KG1 (cell line): Measurements from ENCODE around the gene MIPEP.
"Not testable (repeated sequence)": the region's sequence is repeated elsewhere in the genome, so short reads cannot be mapped to it uniquely, and the experiment has no call there.

Experiments used
- DNase-seq: peaks from one replicate; lab custom pipeline; 2025; lab: John Stamatoyannopoulos, UW

MIPEP gene

GRCh38 chr13:23776698-23777574 is 112.3 kb downstream of the MIPEP start:
- DNase-seq: no peak

DNA sequence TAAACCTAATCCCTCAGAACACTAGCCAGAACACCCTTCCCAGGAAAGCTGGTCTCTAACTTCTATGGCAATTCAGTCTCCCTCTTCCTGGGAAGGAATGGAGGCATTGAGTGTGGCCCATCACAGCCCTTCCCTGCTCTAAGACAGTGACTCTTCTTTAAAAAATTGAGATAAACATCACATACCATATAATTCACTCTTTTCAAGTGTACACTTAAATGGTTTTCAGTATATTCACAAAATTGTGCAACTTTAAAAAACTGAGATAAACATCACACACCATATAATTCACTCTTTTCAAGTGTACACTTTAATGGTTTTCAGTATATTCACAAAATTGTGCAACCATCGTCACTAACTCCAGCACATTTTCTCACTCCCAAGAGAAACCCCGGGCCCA is 116.5 kb downstream of the MIPEP start:
- no peak for DNase-seq

GRCh38 chr13:23771956-23772355 is 117.2 kb downstream of the MIPEP start:
- DNase-seq: no peak

DNA sequence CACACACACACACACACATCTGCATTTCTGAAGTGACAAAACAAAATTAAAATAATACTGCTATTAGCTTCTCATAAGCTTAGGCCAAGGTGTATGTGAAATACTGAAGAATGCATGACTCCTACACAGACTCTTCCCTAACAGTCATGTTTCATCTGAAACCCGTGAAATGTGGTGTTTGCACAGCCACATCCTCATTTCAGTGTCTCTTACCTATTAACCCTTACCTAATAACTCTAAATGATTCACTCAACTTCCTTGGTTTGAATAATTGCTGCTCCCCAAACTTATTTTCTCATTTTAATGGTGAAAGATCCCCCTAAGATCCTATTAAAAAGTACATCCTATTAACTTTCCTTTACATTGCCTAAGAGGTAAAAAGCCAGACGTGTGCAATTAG is 117.6 kb downstream of the MIPEP start:
- no peak for DNase-seq

- DNase-seq: no peak
Measured at GRCh38 chr13:23770973-23771372, 118.2 kb downstream of the MIPEP start.

DNA sequence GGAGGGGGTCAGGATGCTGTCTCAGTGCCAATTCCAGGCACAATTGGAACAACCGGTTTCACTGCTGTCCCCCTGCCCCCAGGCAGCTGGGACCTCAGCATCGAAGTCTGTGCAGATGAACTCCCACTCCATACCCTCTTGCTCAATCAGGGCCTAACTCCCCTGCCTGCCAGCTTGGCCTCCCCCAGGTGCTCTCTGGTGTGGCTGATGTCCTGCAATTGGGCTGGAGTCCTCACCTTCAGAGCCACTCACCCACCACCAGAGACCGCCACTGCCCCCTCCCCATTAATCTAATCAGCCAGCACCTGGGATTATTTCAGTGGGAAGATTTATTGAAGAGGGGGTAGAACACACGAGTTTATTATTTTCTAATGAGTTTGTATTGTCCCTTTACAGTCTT is 118.8 kb downstream of the MIPEP start:
- no peak for DNase-seq

GRCh38 chr13:23769401-23769800 is 119.8 kb downstream of the MIPEP start:
- no peak for DNase-seq

DNA sequence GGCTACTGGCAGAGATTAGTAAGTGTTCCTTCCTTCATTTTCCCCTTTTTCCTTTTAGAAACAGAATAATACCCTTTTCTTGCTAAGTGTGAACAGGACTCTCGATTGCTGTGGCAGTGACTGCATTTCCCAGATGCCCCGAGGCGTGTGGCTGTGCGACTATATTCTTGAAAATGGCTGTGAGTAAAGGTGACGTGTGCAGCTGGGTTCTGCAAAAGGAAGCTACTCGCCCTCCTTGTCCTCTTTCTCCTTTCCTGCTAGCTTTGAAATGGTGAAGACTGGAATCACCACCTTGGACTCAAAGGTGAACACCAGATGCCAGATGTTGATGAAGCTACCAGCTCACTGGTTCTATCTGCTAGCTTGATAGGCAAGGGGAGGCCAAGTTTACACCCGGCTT is 121.4 kb downstream of the MIPEP start:
- DNase-seq: no peak

- DNase-seq: no peak
Measured at GRCh38 chr13:23766939-23767338, 122.3 kb downstream of the MIPEP start.

DNA sequence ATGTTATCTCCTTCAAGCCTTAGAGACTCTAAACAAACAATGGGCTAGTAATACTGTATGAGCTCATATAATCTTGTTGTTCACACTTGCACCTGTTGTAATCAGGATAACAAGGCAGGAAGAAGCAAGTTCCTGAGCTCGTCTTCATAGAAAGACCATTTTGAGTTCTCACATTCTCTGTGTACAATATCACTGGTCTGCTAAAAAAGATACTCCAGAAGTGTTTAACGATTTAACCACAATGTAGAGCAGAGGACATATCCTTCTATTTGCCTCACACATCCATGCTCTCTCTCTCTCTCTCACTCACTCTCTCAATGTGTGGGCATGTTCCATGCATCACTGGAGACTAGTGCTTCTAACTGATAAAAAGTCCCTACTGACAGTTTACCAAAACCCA is 122.9 kb downstream of the MIPEP start:
- DNase-seq: no peak

- no peak for DNase-seq
Measured at GRCh38 chr13:23765531-23765930, 123.7 kb downstream of the MIPEP start.

DNA sequence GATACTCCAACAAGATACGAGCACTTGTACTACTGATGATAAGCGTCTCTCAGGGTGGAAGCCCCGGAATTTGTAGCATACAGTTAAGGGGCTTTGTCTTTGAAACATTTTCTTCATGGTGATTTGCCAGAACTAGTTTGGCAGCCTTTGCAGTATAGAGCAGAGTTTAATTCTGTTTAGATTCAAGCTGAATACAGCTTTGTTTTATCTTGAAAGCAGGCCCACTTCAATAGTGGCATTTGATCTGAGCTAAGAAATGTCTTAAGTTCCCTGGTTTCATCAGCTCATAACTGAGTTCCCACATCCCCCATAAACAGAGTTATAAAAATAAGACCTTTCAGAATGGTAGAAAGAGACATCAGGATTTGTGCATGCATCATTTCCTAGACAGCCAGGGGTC is 125.9 kb downstream of the MIPEP start:
- no peak for DNase-seq

DNA sequence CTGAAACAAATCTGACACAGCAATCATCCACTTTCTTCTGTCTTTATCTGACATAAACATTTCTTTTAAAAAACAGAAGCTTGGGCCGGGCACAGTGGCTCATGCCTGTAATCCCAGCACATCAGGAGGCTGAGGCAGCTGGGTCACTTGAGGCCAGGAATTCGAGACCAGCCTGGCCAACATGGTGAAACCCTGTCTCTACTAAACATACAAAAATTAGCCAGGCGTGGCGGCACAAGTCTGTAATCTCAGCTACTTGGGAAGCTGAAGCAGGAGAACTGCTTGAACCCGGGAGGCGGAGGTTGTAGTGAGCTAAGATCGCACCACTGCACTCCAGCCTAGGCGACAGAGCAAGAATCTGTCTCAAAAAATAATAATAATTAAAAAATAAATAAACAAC is 127.4 kb downstream of the MIPEP start:
- not testable (repeated sequence) for DNase-seq

DNA sequence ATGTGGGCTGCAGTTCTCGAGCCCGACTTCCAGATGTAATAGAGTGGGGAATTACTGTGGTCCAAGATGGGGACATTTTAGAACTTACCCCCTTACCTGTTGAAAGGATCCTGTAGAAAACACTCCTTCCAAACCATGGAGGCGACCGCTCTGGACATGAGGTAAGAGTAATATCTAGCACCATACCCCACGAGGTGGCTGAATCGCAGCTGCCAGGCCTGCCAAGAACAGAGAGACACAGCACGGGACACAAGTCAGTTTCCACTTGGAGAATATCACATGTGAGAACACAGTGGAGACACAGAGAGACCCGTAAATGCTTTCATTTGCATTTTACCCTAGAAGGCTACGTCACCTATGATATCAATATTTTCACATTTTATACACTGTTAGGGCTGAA is 129.2 kb downstream of the MIPEP start:
- DNase-seq: no peak

- DNase-seq: no peak
Measured at GRCh38 chr13:23758798-23759527, 130.2 kb downstream of the MIPEP start.

DNA sequence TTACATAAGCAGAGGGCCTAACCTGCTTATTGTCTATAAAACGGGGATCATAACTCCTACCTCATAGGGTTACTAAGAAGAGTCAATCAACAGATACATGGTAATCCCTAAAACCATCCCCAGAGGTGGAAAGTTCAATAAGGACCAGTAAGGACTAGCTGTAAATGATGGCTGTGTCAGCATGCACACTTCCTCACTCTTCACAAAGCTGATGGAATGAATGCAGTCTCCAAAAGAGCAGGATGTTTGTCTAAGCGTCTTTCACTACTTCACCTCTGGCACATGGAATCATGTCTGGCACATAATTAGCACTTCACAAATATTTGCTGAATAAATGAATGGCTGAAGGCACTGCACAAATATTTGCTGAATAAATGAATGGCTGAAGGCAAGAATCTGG is 134.2 kb downstream of the MIPEP start:
- DNase-seq: no peak

DNA sequence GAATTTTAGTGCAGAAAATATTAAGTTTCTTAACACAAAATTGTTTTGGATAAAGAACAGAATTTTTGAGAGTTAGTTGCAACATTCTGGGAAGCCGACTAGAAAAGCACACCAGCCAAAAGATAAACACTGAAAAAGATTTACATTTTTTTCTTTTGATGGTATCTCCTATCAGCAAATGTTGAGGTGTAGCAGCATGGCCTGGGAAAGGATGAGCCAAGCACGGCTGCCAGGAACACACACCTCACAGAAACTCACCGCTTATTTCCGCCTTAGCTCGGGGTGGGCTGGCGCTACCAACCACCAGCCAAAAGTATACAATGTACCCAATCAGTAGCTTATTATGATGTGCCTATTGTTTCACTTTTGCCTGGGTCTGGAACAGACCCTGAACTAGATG is 134.7 kb downstream of the MIPEP start:
- no peak for DNase-seq

- no peak for DNase-seq
Measured at GRCh38 chr13:23753458-23753857, 135.7 kb downstream of the MIPEP start.

GRCh38 chr13:23752111-23753001 is 136.8 kb downstream of the MIPEP start:
- no peak for DNase-seq

DNA sequence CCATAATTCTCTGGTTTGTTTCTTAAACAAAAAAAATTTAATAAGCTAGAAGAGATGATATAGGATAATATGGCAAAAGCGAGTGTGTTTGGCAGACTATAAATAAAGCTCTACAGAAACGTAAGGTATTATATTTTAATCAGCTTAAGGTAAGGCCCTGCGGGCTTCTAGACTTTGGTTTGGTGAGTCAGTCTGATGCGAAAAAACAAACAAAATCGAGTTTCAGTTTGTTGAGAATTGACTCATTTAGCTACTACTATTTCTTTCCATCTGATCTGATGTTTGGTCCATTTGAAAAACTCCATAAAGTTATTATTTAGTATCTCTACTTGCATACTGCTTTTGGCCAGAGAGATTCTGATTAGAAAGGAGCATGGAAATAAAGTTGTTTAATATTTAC is 138.0 kb downstream of the MIPEP start:
- no peak for DNase-seq

GRCh38 chr13:23750383-23751121 is 138.6 kb downstream of the MIPEP start:
- DNase-seq: no peak
